Parathyroid adenoma (tissue), 2 donors: ENCODE results near the gene NT5C3A.
A peak's percentile ranks its signal among the peaks of the same experiment; 100 is the strongest.
"Not testable (repeated sequence)": the region's sequence is repeated elsewhere in the genome, so short reads cannot be mapped to it uniquely, and the experiment has no call there.

Source experiments
- H2AFZ ChIP-seq: fragments of 300-600 bp; sonication (generic); one replicate; pipeline ENCODE4 v1.7.0; 2017; ENCODE audit warnings: antibody characterized with exemption, mild to moderate bottlenecking
- H3K27ac ChIP-seq: fragments of 300-600 bp; sonication (generic); one replicate; pipeline ENCODE4 v1.7.0; 2017
- H3K27me3 ChIP-seq: fragments of 300-600 bp; sonication (generic); one replicate; pipeline ENCODE4 v1.7.0; 2017; ENCODE audit warnings: low read length; ENCODE audit not compliant: control insufficient read depth, insufficient read depth
- H3K36me3 ChIP-seq: fragments of 300-600 bp; sonication (generic); one replicate; pipeline ENCODE4 v1.7.0; 2017; ENCODE audit warnings: low read length; ENCODE audit not compliant: control insufficient read depth, insufficient read depth
- H3K4me1 ChIP-seq: fragments of 300-600 bp; sonication (generic); one replicate; pipeline ENCODE4 v1.7.0; 2017; ENCODE audit warnings: control low read depth
- H3K4me2 ChIP-seq: fragments of 300-600 bp; sonication (generic); one replicate; pipeline ENCODE4 v1.7.0; 2017; ENCODE audit warnings: low read length
- H3K4me3 ChIP-seq: fragments of 300-600 bp; sonication (generic); one replicate; pipeline ENCODE4 v1.7.0; 2017; ENCODE audit warnings: low read depth, low read length
- H3K79me2 ChIP-seq: fragments of 300-600 bp; sonication (generic); one replicate; pipeline ENCODE4 v1.7.0; 2017; ENCODE audit warnings: control low read depth
- H3K9ac ChIP-seq: fragments of 300-600 bp; sonication (generic); one replicate; pipeline ENCODE4 v1.7.0; 2017; ENCODE audit warnings: mild to moderate bottlenecking
- H3K9me3 ChIP-seq: fragments of 300-600 bp; sonication (generic); one replicate; pipeline ENCODE4 v1.7.0; 2017; ENCODE audit warnings: low read length; ENCODE audit not compliant: control insufficient read depth
- donor health status: primary hyperparathyroidism.

NT5C3A gene

GRCh38 chr7:32991068-32991585, 71.4 kb downstream of the NT5C3A start:
- H3K4me3 ChIP-seq, H3K4me2 ChIP-seq, H3K27ac ChIP-seq, H3K9ac ChIP-seq, H3K4me1 ChIP-seq, H3K79me2 ChIP-seq, H3K36me3 ChIP-seq, H2AFZ ChIP-seq, H3K9me3 ChIP-seq, H3K27me3 ChIP-seq: not testable (repeated sequence)

- H3K27me3 ChIP-seq, H3K4me3 ChIP-seq, H3K4me2 ChIP-seq, H3K4me1 ChIP-seq, H3K9me3 ChIP-seq, H2AFZ ChIP-seq, H3K9ac ChIP-seq, H3K27ac ChIP-seq, H3K36me3 ChIP-seq, H3K79me2 ChIP-seq: not testable (repeated sequence)
Measured at GRCh38 chr7:32988148-32988547, 74.4 kb downstream of the NT5C3A start.

GRCh38 chr7:32979902-32980301, 82.7 kb downstream of the NT5C3A start:
- H3K27ac ChIP-seq, H3K79me2 ChIP-seq, H3K9ac ChIP-seq, H3K9me3 ChIP-seq, H3K4me2 ChIP-seq, H3K36me3 ChIP-seq, H3K4me1 ChIP-seq, H2AFZ ChIP-seq, H3K4me3 ChIP-seq, H3K27me3 ChIP-seq: not testable (repeated sequence)

- not testable (repeated sequence) for H3K27ac ChIP-seq, H2AFZ ChIP-seq, H3K36me3 ChIP-seq, H3K4me2 ChIP-seq, H3K4me1 ChIP-seq, H3K9me3 ChIP-seq, H3K79me2 ChIP-seq, H3K4me3 ChIP-seq, H3K27me3 ChIP-seq, H3K9ac ChIP-seq
Measured at GRCh38 chr7:32979246-32979645, 83.3 kb downstream of the NT5C3A start.

GRCh38 chr7:32977159-32977558, 85.4 kb downstream of the NT5C3A start:
- H3K9me3 ChIP-seq, H3K4me3 ChIP-seq, H3K79me2 ChIP-seq, H3K36me3 ChIP-seq, H3K9ac ChIP-seq, H3K27ac ChIP-seq, H3K4me2 ChIP-seq, H2AFZ ChIP-seq, H3K27me3 ChIP-seq, H3K4me1 ChIP-seq: not testable (repeated sequence)

GRCh38 chr7:32971967-32972366, 90.6 kb downstream of the NT5C3A start:
- not testable (repeated sequence) for H3K4me2 ChIP-seq

GRCh38 chr7:32967268-32967582, 95.4 kb downstream of the NT5C3A start:
- H3K4me2 ChIP-seq, H3K4me1 ChIP-seq, H3K9me3 ChIP-seq, H3K27me3 ChIP-seq, H3K27ac ChIP-seq, H2AFZ ChIP-seq, H3K9ac ChIP-seq, H3K4me3 ChIP-seq, H3K79me2 ChIP-seq, H3K36me3 ChIP-seq: not testable (repeated sequence)

More at GRCh38 chr7:32971967-32972366, 90.6 kb downstream of the NT5C3A start:
- not testable (repeated sequence) for H3K4me3 ChIP-seq, H3K36me3 ChIP-seq, H2AFZ ChIP-seq, H3K9ac ChIP-seq, H3K27ac ChIP-seq, H3K79me2 ChIP-seq, H3K9me3 ChIP-seq, H3K4me1 ChIP-seq, H3K27me3 ChIP-seq

- H3K79me2 ChIP-seq, H3K4me2 ChIP-seq, H3K27ac ChIP-seq, H3K4me1 ChIP-seq, H3K9me3 ChIP-seq, H3K4me3 ChIP-seq, H3K9ac ChIP-seq, H3K27me3 ChIP-seq, H3K36me3 ChIP-seq, H2AFZ ChIP-seq: not testable (repeated sequence)
Measured at GRCh38 chr7:32966489-32967267, 95.9 kb downstream of the NT5C3A start.

GRCh38 chr7:32964461-32965159, 98.0 kb downstream of the NT5C3A start:
- H3K27me3 ChIP-seq, H3K9ac ChIP-seq, H3K4me3 ChIP-seq, H3K9me3 ChIP-seq, H3K36me3 ChIP-seq, H3K4me2 ChIP-seq, H3K27ac ChIP-seq, H3K4me1 ChIP-seq, H3K79me2 ChIP-seq: not testable (repeated sequence)
- peak overlapping the region; percentile 38 for H2AFZ ChIP-seq
